Measurements from ENCODE around the gene ZDHHC11. TPM values are rescaled to one million over a fixed set of nuclear protein-coding genes. Genes with fewer than 3 reads are reported as not detected.
"Not testable (repeated sequence)": the region's sequence is repeated elsewhere in the genome, so short reads cannot be mapped to it uniquely, and the experiment has no call there.

The ZDHHC11 gene
- total and polyA plus RNA-seq, 5 donors from 2014 or later = 18.3 TPM; not detected in 4

DNA sequence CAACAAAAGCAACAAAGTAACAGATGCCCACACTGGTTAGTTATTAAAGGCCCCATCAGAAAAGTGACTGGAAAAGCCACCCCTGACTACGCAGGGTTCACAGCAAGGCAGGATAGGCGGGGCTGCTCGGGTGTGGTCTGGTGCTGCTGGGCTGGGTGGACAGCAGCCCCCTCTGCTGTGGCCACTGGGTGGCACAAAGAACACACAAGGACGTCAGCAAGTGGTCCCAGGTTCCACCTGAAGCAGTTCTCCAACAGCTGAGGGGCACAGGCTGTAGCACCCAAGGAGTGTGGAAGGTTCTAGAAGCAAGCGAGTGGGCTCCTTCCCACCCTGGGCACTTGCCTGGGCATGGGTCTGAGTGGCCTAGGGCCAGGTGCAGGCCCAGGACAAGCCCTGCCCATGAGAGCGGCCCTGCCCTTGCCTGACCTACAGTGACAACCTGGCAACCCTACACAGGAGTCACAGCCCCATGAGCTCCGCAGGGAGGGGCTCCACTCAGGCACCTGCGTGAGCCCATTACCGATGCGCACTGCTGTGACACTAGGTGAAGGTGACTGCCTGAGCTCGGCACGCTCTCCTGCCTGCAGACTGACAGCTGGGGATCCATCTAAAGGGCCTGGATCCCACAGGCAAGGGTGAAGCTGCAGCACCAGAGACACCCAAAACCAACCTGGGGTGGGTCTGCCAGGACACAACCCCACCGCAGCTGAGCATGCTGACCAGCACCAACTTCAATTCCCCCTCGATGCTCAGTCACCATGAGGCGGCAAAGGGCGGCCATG is 33.8 kb upstream of the ZDHHC11 start:
- Histone ChIP-seq H3K27me3 (ENCODE audit: control insufficient read depth, insufficient read depth, low read length) (no peaks in the 10 kb centered on the region), H3K9me3 (ENCODE audit: control insufficient read depth in 2 of 2, low read length in 2 of 2) (no peaks in the 10 kb centered on the region), H3K27ac (ENCODE audit: insufficient read depth, low read length, poor library complexity, severe bottlenecking) (no peak overlapping the region), H3K4me1 (ENCODE audit: control insufficient read depth, insufficient read depth, low read length, poor library complexity, severe bottlenecking) (peaks cover 3% of the 10 kb centered on the region), H3K36me3 (ENCODE audit: control insufficient read depth, insufficient read depth, low read length) (peaks cover 83% of the 10 kb centered on the region), H3K4me3 (ENCODE audit: low read depth, low read length) (no peak overlapping the region)
- peaks cover 17 to 56% (median 28%) of the 10 kb centered on the region in 4 donors for H3K4me1 Mint-ChIP-seq
- ATAC-seq (ENCODE audit: low read depth in 2 of 2) (peak in 1 of 2 donors; percentile 8), DNase-seq (no peak)
- peak overlapping the region in 1 of 3 donors; percentile 63 for H3K27ac Mint-ChIP-seq
- H3K4me3 Mint-ChIP-seq = no peak overlapping the region
- peaks cover 50% of the 10 kb centered on the region for H3K36me3 Mint-ChIP-seq
- peaks cover 0 to 2% (median 0%) of the 10 kb centered on the region in 7 donors for H3K9me3 Mint-ChIP-seq
- H3K27me3 Mint-ChIP-seq = no peaks in the 10 kb centered on the region

DNA sequence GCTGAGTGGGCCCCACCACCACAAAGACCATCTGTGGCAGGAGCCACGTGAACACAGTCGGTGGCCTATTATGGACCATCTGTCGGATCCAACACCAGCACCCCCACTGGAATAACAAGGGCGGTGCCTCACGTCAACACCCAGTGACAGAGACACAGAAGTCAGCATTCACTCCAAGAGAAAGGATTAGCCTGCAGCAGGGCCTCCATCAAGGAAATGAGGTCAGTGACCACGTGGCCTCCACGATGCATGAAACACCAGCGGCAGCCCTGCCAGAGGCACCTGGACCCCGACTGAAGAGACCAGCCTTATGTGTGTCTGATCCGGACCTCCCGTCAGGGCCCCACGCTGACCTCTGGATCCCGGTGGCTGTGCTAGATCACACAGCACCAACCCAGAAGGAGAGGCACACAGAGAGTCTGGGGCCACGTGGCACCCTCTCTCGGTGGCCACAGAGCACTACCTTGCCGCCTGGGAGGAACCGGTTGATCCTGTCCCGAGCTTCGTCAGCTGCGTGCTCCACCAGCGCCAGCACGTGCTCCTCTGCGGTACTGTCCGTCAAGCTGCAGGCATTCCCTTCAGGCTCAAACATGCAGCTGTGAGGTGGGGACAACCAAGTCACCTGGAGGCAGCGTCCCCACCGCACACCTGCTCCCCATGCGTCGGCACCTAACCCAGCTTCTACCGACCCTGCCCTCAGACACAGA is 32.8 kb upstream of the ZDHHC11 start:
- H3K36me3 Mint-ChIP-seq = peaks cover 46% of the 10 kb centered on the region
- DNase-seq (no peak), ATAC-seq (ENCODE audit: low read depth in 2 of 2) (no peak)
- no peaks in the 10 kb centered on the region for H3K27me3 ChIP-seq (ENCODE audit: control insufficient read depth, insufficient read depth, low read length)
- peak overlapping the region in 1 of 3 donors; percentile 75 for H3K27ac Mint-ChIP-seq
- peaks cover 17 to 47% (median 26%) of the 10 kb centered on the region in 4 donors for H3K4me1 Mint-ChIP-seq
- no peak overlapping the region for H3K27ac ChIP-seq (ENCODE audit: insufficient read depth, low read length, poor library complexity, severe bottlenecking)
- H3K4me1 ChIP-seq (ENCODE audit: control insufficient read depth, insufficient read depth, low read length, poor library complexity, severe bottlenecking) = no peaks in the 10 kb centered on the region
- H3K36me3 ChIP-seq (ENCODE audit: control insufficient read depth, insufficient read depth, low read length) = peaks cover 74% of the 10 kb centered on the region
- H3K27me3 Mint-ChIP-seq = no peaks in the 10 kb centered on the region
- H3K4me3 Mint-ChIP-seq = peak overlapping the region in 1 of 4 donors; percentile 54
- no peak overlapping the region for H3K4me3 ChIP-seq (ENCODE audit: low read depth, low read length)
- H3K9me3 ChIP-seq (ENCODE audit: control insufficient read depth in 2 of 2, low read length in 2 of 2) = no peaks in the 10 kb centered on the region
- H3K9me3 Mint-ChIP-seq = peaks cover 0 to 2% (median 0%) of the 10 kb centered on the region in 7 donors

DNA sequence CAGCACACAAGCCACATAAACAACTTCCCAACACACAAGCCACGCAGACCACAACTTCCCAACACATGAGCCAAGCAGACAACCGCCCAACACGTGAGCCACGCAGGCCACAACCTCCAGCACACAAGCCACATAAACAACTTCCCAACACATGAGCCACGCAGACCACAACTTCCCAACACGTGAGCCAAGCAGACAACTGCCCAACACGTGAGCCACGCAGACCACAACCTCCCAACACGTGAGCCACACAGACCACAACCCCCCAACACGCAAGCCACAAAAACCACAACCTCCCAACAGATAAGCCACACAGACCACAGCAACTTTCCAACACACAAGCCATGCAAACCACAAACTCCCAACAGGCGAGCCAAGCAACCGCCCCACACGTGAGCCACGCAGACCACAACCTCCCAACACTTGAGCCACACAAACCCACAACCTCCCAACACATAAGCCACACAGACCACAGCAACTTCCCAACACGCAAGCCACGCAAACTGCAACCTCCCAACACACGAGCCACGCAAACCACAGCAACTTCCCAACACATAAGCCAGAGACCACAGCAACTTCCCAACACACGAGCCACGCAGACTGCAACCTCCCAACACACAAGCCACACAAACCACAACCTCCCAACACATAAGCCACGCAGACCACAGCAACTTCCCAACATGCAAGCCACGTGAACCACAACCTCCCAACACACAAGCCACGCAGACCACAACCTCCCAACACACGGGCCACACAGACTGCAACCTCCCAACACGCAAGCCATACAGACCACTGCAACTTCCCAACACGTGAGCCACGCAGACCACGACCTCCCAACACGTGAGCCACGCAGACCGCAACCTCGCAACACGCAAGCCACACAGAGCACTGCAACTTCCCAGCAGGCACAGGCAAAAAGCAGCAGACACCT is 31.7 kb upstream of the ZDHHC11 start:
- Histone ChIP-seq H3K27me3 (ENCODE audit: control insufficient read depth, insufficient read depth, low read length) (no peaks in the 10 kb centered on the region), H3K9me3 (ENCODE audit: control insufficient read depth in 2 of 2, low read length in 2 of 2) (no peaks in the 10 kb centered on the region), H3K4me3 (ENCODE audit: low read depth, low read length) (no peak overlapping the region), H3K27ac (ENCODE audit: insufficient read depth, low read length, poor library complexity, severe bottlenecking) (no peak overlapping the region), H3K4me1 (ENCODE audit: control insufficient read depth, insufficient read depth, low read length, poor library complexity, severe bottlenecking) (no peaks in the 10 kb centered on the region), H3K36me3 (ENCODE audit: control insufficient read depth, insufficient read depth, low read length) (peaks cover 70% of the 10 kb centered on the region)
- Mint-ChIP-seq H3K9me3 (peaks cover 0 to 2% (median 0%) of the 10 kb centered on the region in 7 donors), H3K36me3 (peaks cover 42% of the 10 kb centered on the region), H3K27me3 (no peaks in the 10 kb centered on the region), H3K4me1 (peaks cover 13 to 37% (median 20%) of the 10 kb centered on the region in 4 donors), H3K27ac (peak overlapping the region; percentile 75 to 89 (median 80)), H3K4me3 (peak overlapping the region in 2 of 4 donors; percentile 38 to 41)
- DNase-seq = no peak
- no peak for ATAC-seq (ENCODE audit: low read depth in 2 of 2)

DNA sequence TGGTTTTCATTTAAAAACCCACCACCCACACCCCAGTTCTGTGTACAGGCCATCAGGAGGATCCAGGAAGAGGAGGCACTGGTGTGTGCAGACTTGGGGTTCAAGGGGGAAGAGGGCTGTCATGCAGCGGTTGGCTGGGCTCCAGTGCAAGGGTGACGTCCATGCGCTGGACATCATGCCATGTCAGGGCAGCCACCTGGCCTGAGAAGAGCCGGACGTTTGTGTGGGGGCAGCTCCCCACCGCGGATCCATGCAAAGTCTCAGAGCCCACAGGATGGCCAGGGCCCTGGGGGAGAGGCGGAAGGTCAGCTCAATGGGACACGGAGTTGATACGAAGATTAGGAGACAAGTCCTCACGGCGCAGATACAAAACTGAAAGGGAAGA is 30.8 kb upstream of the ZDHHC11 start:
- Histone ChIP-seq H3K27ac (ENCODE audit: insufficient read depth, low read length, poor library complexity, severe bottlenecking) (no peak overlapping the region), H3K4me3 (ENCODE audit: low read depth, low read length) (no peak overlapping the region), H3K27me3 (ENCODE audit: control insufficient read depth, insufficient read depth, low read length) (no peaks in the 10 kb centered on the region), H3K36me3 (ENCODE audit: control insufficient read depth, insufficient read depth, low read length) (peaks cover 70% of the 10 kb centered on the region), H3K9me3 (ENCODE audit: control insufficient read depth in 2 of 2, low read length in 2 of 2) (no peaks in the 10 kb centered on the region), H3K4me1 (ENCODE audit: control insufficient read depth, insufficient read depth, low read length, poor library complexity, severe bottlenecking) (no peaks in the 10 kb centered on the region)
- Mint-ChIP-seq H3K4me3 (no peak overlapping the region), H3K9me3 (peaks cover 0 to 2% (median 0%) of the 10 kb centered on the region in 7 donors), H3K27me3 (no peaks in the 10 kb centered on the region), H3K36me3 (peaks cover 38% of the 10 kb centered on the region), H3K27ac (peak overlapping the region in 2 of 3 donors; percentile 75 to 79), H3K4me1 (peaks cover 13 to 29% (median 15%) of the 10 kb centered on the region in 4 donors)
- DNase-seq (no peak), ATAC-seq (ENCODE audit: low read depth in 2 of 2) (no peak)

DNA sequence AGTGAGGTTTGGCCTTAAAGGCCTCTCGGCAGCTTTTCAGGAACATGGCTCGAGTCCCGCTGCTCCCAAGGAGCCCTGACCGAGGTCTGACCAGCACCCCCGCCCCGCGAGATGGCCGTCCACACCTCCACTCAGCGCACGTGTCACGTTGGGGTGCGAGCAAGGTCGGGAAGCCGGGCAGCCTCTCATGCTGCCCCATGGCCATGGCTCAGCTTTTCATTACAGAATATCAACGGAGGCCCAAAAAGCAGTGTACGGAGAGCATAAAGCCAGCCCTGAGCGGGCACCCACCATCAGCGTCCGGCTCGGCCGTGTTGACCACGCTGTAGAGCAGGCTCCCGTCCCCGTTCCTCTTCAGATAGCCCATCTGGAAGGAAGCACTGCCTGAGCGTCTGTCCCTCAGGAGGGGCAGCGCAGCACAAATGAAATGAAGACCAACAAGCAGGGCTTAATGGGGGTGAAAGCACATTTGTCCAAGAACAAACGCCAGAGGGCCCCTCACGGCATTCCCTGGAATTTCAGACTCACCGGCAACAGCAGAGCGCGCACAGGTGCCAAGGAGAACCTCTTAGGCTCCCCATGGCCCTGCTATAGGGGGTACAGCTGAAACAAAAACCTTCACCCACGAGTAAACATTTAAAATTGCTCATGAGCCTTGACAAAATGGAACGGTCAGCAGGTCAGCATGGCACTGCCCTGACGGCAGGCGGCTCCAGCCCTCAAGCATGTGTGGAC is 30.2 kb upstream of the ZDHHC11 start:
- H3K27ac Mint-ChIP-seq = no peak overlapping the region

DNA sequence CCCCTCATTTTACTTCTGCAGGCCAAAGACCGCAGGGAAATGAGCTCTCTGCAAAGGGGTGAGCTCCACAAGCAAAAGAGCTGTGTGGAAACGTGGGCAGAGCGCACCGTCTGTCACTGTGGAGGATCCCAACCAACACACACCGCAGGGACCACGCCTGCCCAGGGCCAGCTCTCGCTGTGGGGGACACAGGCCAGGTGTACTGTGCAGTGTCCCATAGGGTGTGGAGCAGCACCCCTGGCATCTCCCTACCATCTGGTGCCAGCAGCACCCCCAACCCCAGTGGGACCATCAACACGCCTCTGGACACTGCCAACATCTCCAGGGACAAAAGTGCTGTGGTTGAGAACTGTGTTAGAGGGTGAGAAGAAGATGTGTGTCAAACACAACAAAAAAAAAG is 27.9 kb upstream of the ZDHHC11 start:
- not testable (repeated sequence) for H3K4me3 ChIP-seq (ENCODE audit: low read depth, low read length); H3K9me3 Mint-ChIP-seq; H3K9me3 ChIP-seq (ENCODE audit: control insufficient read depth in 2 of 2, low read length in 2 of 2); H3K27me3 ChIP-seq (ENCODE audit: control insufficient read depth, insufficient read depth, low read length); DNase-seq; H3K27ac Mint-ChIP-seq; H3K27me3 Mint-ChIP-seq; H3K4me3 Mint-ChIP-seq; H3K27ac ChIP-seq (ENCODE audit: insufficient read depth, low read length, poor library complexity, severe bottlenecking); H3K4me1 ChIP-seq (ENCODE audit: control insufficient read depth, insufficient read depth, low read length, poor library complexity, severe bottlenecking)
- ATAC-seq (ENCODE audit: low read depth in 2 of 2) = peak in 1 of 2 donors; percentile 5
- H3K4me1 Mint-ChIP-seq = peaks cover 13 to 26% (median 16%) of the 10 kb centered on the region in 4 donors
- H3K36me3 ChIP-seq (ENCODE audit: control insufficient read depth, insufficient read depth, low read length) = peaks cover 68% of the 10 kb centered on the region
- H3K36me3 Mint-ChIP-seq = peaks cover 46% of the 10 kb centered on the region

More for the DNA sequence above, 30.2 kb upstream of the ZDHHC11 start:
- Histone ChIP-seq H3K27ac (ENCODE audit: insufficient read depth, low read length, poor library complexity, severe bottlenecking) (no peak overlapping the region), H3K36me3 (ENCODE audit: control insufficient read depth, insufficient read depth, low read length) (peaks cover 70% of the 10 kb centered on the region), H3K27me3 (ENCODE audit: control insufficient read depth, insufficient read depth, low read length) (no peaks in the 10 kb centered on the region), H3K4me1 (ENCODE audit: control insufficient read depth, insufficient read depth, low read length, poor library complexity, severe bottlenecking) (no peaks in the 10 kb centered on the region), H3K9me3 (ENCODE audit: control insufficient read depth in 2 of 2, low read length in 2 of 2) (no peaks in the 10 kb centered on the region), H3K4me3 (ENCODE audit: low read depth, low read length) (no peak overlapping the region)
- no peaks in the 10 kb centered on the region for H3K27me3 Mint-ChIP-seq
- peaks cover 32% of the 10 kb centered on the region for H3K36me3 Mint-ChIP-seq
- DNase-seq = no peak
- ATAC-seq (ENCODE audit: low read depth in 2 of 2) = no peak
- peaks cover 13 to 29% (median 14%) of the 10 kb centered on the region in 4 donors for H3K4me1 Mint-ChIP-seq
- peak overlapping the region in 1 of 4 donors; percentile 51 for H3K4me3 Mint-ChIP-seq
- peaks cover 0 to 2% (median 0%) of the 10 kb centered on the region in 7 donors for H3K9me3 Mint-ChIP-seq

DNA sequence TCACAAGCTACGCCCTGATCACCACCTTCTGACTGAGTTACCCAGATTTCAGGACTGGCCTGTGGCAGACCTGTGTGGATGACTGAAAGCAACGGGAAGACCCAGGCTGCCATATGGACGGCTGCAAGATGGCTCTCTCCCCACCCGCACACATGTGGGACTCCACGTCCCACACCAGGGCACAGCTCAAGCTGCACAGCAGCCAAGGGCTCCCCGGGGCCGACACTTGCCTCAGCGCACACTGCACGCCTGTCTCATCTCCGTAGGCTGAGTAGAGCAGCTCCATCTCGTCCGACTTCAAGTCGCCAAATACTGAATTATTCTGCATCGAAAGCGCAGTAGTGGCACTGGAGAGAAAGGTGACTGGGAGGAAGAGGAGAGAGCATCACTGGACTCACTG is 27.3 kb upstream of the ZDHHC11 start:
- peaks cover 0 to 2% (median 0%) of the 10 kb centered on the region in 7 donors for H3K9me3 Mint-ChIP-seq
- peak; percentile 21 to 26 for ATAC-seq (ENCODE audit: low read depth in 2 of 2)
- peaks cover 48% of the 10 kb centered on the region for H3K36me3 Mint-ChIP-seq

More for the DNA sequence above, 27.3 kb upstream of the ZDHHC11 start:
- no peak overlapping the region for H3K4me3 Mint-ChIP-seq
- no peaks in the 10 kb centered on the region for H3K27me3 ChIP-seq (ENCODE audit: control insufficient read depth, insufficient read depth, low read length)
- no peak overlapping the region for H3K27ac Mint-ChIP-seq
- H3K9me3 ChIP-seq (ENCODE audit: control insufficient read depth in 2 of 2, low read length in 2 of 2) = no peaks in the 10 kb centered on the region
- H3K27me3 Mint-ChIP-seq = no peaks in the 10 kb centered on the region
- H3K4me1 ChIP-seq (ENCODE audit: control insufficient read depth, insufficient read depth, low read length, poor library complexity, severe bottlenecking) = no peaks in the 10 kb centered on the region
- H3K36me3 ChIP-seq (ENCODE audit: control insufficient read depth, insufficient read depth, low read length) = peaks cover 68% of the 10 kb centered on the region
- peaks cover 13 to 24% (median 15%) of the 10 kb centered on the region in 4 donors for H3K4me1 Mint-ChIP-seq
- DNase-seq = no peak
- no peak overlapping the region for H3K4me3 ChIP-seq (ENCODE audit: low read depth, low read length)
- no peak overlapping the region for H3K27ac ChIP-seq (ENCODE audit: insufficient read depth, low read length, poor library complexity, severe bottlenecking)
